HCT116 (cell line): Measurements from ENCODE around the gene PRAMEF1. TPM values are rescaled to one million over a fixed set of nuclear protein-coding genes. Genes with fewer than 3 reads are reported as not detected.
"Not testable (repeated sequence)": the region's sequence is repeated elsewhere in the genome, so short reads cannot be mapped to it uniquely, and the experiment has no call there.

Experiments used
- ATAC-seq: fragments of 200-7000 bp; cut with Tn5 transposase; 2 replicates; pipeline ENCODE4 v1.9.1; 2020; ENCODE audit warnings: mild to moderate bottlenecking, moderate library complexity
- BruUV-seq: library from RNA; stranded (reverse); fragments of 400-500 nt; replicated peaks from 2 replicates; lab custom pipeline; 2021; lab: Mats Ljungman, UMichigan
- CTCF ChIA-PET: fragments of 300-600 bp; sonication (Branson Sonifier 250); formaldehyde crosslinking; loops from one replicate; lab custom pipeline; 2021; ENCODE audit warnings: antibody characterized with exemption; lab: Charles Lee
- POLR2A ChIA-PET: fragments of 300-600, 350-600 bp; sonication (Branson Sonifier 250); formaldehyde crosslinking; loops from one replicate; lab custom pipeline; 2021; ENCODE audit warnings: antibody characterized with exemption; lab: Charles Lee
- RAD21 ChIA-PET, 2 experiments: fragments of 300-600 bp; sonication (Branson Sonifier 250); formaldehyde crosslinking; loops; one replicate each; lab custom pipeline; 2023; ENCODE audit warnings: low total read pairs in 2 of 2; ENCODE audit not compliant: uncharacterized antibody in 2 of 2, unreplicated experiment in 2 of 2, low non-redundant PET in 1 of 2; lab: Charles Lee
- DNase-seq: peaks from one replicate; pipeline ENCODE4 v3.0.0-alpha.2; 2010; ENCODE audit warnings: low read depth, low spot score
- H2AFZ ChIP-seq: fragments of 200-600 bp; shearing (Covaris generic), sonication (generic); 2 replicates; pipeline ENCODE4 v1.6.1; 2017; ENCODE audit warnings: low read depth, mixed run types, mixed read lengths, antibody characterized with exemption, low read length; ENCODE audit not compliant: poor library complexity, severe bottlenecking
- H3K27ac ChIP-seq: 2 replicates; pipeline ENCODE4 v1.5.1; 2012; ENCODE audit warnings: low read depth, low read length
- H3K27me3 ChIP-seq: fragments of 200-600 bp; sonication (generic); 2 replicates; pipeline ENCODE4 v1.6.1; 2016; ENCODE audit warnings: mixed run types, low read length, mixed read lengths; ENCODE audit not compliant: insufficient read depth
- H3K36me3 ChIP-seq, 2 experiments: fragments of 200-500 bp in 1 of 2; fragments of 200-600 bp in 1 of 2; sonication (Bioruptor generic) in 1 of 2; sonication (generic) in 1 of 2; 2 replicates each; pipeline versions ENCODE4 v1.5.1 to v1.6.1; 2014 to 2016; ENCODE audit warnings: low read length in 2 of 2, inconsistent platforms in 1 of 2, mixed read lengths in 1 of 2, mixed run types in 1 of 2; ENCODE audit not compliant: insufficient read depth in 2 of 2, control insufficient read depth in 1 of 2
- H3K4me1 ChIP-seq, 2 experiments: fragments of 200-600 bp in 1 of 2; sonication (generic) in 1 of 2; 2 replicates each; pipeline versions ENCODE4 v1.5.1 to v1.6.1; 2012 to 2017; ENCODE audit warnings: low read length in 2 of 2, inconsistent platforms in 1 of 2, mild to moderate bottlenecking in 1 of 2, mixed read lengths in 1 of 2, mixed run types in 1 of 2, moderate library complexity in 1 of 2; ENCODE audit not compliant: insufficient read depth in 2 of 2, control insufficient read depth in 1 of 2
- H3K4me2 ChIP-seq: fragments of 200-600 bp; sonication (generic); 2 replicates; pipeline ENCODE4 v1.6.1; 2017; ENCODE audit warnings: mixed run types, low read length, mixed read lengths
- H3K4me3 ChIP-seq, 2 experiments: fragments of 200-600 bp in 1 of 2; sonication (generic) in 1 of 2; replicated peaks in 1 of 2; 2 replicates each; pipeline ENCODE4 v1.5.1; 2011 to 2016; ENCODE audit warnings: low read length in 2 of 2, control low read depth in 1 of 2, low read depth in 1 of 2, mild to moderate bottlenecking in 1 of 2, mixed read lengths in 1 of 2, mixed run types in 1 of 2
- H3K79me2 ChIP-seq: fragments of 200-600 bp; sonication (generic); 2 replicates; pipeline ENCODE4 v1.6.1; 2017; ENCODE audit warnings: mild to moderate bottlenecking, mixed run types, low read length, moderate library complexity, mixed read lengths; ENCODE audit not compliant: insufficient read depth
- H3K9ac ChIP-seq: fragments of 200-600 bp; sonication (generic); 2 replicates; pipeline ENCODE4 v1.6.1; 2016; ENCODE audit warnings: low read length, mixed read lengths
- H3K9me2 ChIP-seq: fragments of 200-600 bp; sonication (generic), shearing (Covaris generic); 2 replicates; pipeline ENCODE4 v1.6.1; 2017; ENCODE audit warnings: mixed run types, mild to moderate bottlenecking, moderate library complexity; ENCODE audit not compliant: insufficient read depth
- H3K9me3 ChIP-seq, 2 experiments: fragments of 200-500 bp in 1 of 2; fragments of 200-600 bp in 1 of 2; sonication (Bioruptor generic) in 1 of 2; sonication (generic) in 1 of 2; 2 replicates each; pipeline ENCODE4 v1.6.1; 2014 to 2017; ENCODE audit warnings: low read length in 2 of 2, mixed read lengths in 2 of 2, inconsistent platforms in 1 of 2, low read depth in 1 of 2, mild to moderate bottlenecking in 1 of 2, mixed run types in 1 of 2, moderate library complexity in 1 of 2; ENCODE audit not compliant: control insufficient read depth in 1 of 2, insufficient read depth in 1 of 2
- H4K20me1 ChIP-seq: fragments of 200-600 bp; sonication (generic), shearing (Covaris generic); 2 replicates; pipeline ENCODE4 v1.6.1; 2017; ENCODE audit warnings: mixed run types, mild to moderate bottlenecking, moderate library complexity; ENCODE audit not compliant: insufficient read depth
- intact Hi-C: fragments of 100-400 bp; cut with micrococcal nuclease; formaldehyde crosslinking; loops from 2 replicates; pipeline ENCODE4 v1.10.0; 2022
- total RNA-seq: library from RNA; stranded (reverse); gene quantifications from one replicate; pipeline ENCODE4 v1.2.1, GENCODE V29; 2021; ENCODE audit not compliant: unreplicated experiment

Gene PRAMEF1
- total RNA-seq, 1 experiment from 2014 or later: not detected

- ATAC-seq, H3K9me3 ChIP-seq, BruUV-seq, H3K36me3 ChIP-seq, H3K4me3 ChIP-seq, H3K9ac ChIP-seq, RAD21 ChIA-PET, H3K27ac ChIP-seq, CTCF ChIA-PET, H4K20me1 ChIP-seq, H3K4me1 ChIP-seq, H3K27me3 ChIP-seq, H3K79me2 ChIP-seq, DNase-seq, H2AFZ ChIP-seq, H3K9me2 ChIP-seq, intact Hi-C loops, POLR2A ChIA-PET, H3K4me2 ChIP-seq: not testable (repeated sequence)
Measured at GRCh38 chr1:12819061-12819460, 27.9 kb downstream of the PRAMEF1 start.

- POLR2A ChIA-PET, intact Hi-C loops: not testable (repeated sequence)
Measured at GRCh38 chr1:12831310-12831709, 40.1 kb downstream of the PRAMEF1 start, which contains the start of gene PRAMEF11. Gene PRAMEF11, minus strand, starts transcription at chr1:12831410. Its CDS starts 2,621 bp downstream, at chr1:12828789.

GRCh38 chr1:12833251-12833650, 42.1 kb downstream of the PRAMEF1 start:
- H3K79me2 ChIP-seq, RAD21 ChIA-PET, POLR2A ChIA-PET, H4K20me1 ChIP-seq, H3K9me3 ChIP-seq, H2AFZ ChIP-seq, H3K36me3 ChIP-seq, H3K27ac ChIP-seq, CTCF ChIA-PET, H3K9ac ChIP-seq, H3K4me2 ChIP-seq, BruUV-seq, intact Hi-C loops, DNase-seq, H3K9me2 ChIP-seq, H3K4me3 ChIP-seq, H3K27me3 ChIP-seq, H3K4me1 ChIP-seq, ATAC-seq: not testable (repeated sequence)

More at GRCh38 chr1:12831310-12831709, 40.1 kb downstream of the PRAMEF1 start, which contains the start of gene PRAMEF11:
- H3K27me3 ChIP-seq, H3K9me3 ChIP-seq, H3K27ac ChIP-seq, H3K9me2 ChIP-seq, H4K20me1 ChIP-seq, H3K4me3 ChIP-seq, DNase-seq, BruUV-seq, RAD21 ChIA-PET, H2AFZ ChIP-seq, H3K9ac ChIP-seq, H3K4me1 ChIP-seq, ATAC-seq, CTCF ChIA-PET, H3K4me2 ChIP-seq, H3K79me2 ChIP-seq, H3K36me3 ChIP-seq: not testable (repeated sequence)

Other genes starting within 250 kb of the PRAMEF1 start
- gene DHRS3, start 173.2 kb upstream of the PRAMEF1 start, total RNA-seq: 87.0 TPM
- gene AADACL4, start 147.3 kb upstream of the PRAMEF1 start, total RNA-seq: not detected
- not detected for gene AADACL3, start 75.3 kb upstream of the PRAMEF1 start, total RNA-seq
- not detected for gene CFAP107, start 45.2 kb upstream of the PRAMEF1 start, total RNA-seq
- not detected for gene PRAMEF12, start 17.7 kb upstream of the PRAMEF1 start, total RNA-seq
- not detected for gene PRAMEF11, start 40.0 kb downstream of the PRAMEF1 start, total RNA-seq
- not detected for gene HNRNPCL1, start 57.3 kb downstream of the PRAMEF1 start, total RNA-seq
- not detected for gene PRAMEF2, start 65.7 kb downstream of the PRAMEF1 start, total RNA-seq
- not detected for gene PRAMEF4, start 94.8 kb downstream of the PRAMEF1 start, total RNA-seq
- gene PRAMEF10, start 106.9 kb downstream of the PRAMEF1 start, total RNA-seq: not detected
- not detected for gene PRAMEF7, start 125.2 kb downstream of the PRAMEF1 start, total RNA-seq
- gene PRAMEF6, start 156.2 kb downstream of the PRAMEF1 start, total RNA-seq: not detected